GM19328 (cell line): ENCODE measurements around the gene MUC2.

Experiments used
- ATAC-seq: cut with Tn5 transposase; IDR thresholded peaks from one replicate; pipeline ENCODE4 v1.9.1; 2021; ENCODE audit warnings: mild to moderate bottlenecking, moderate library complexity; ENCODE audit not compliant: unreplicated experiment

Gene MUC2

DNA sequence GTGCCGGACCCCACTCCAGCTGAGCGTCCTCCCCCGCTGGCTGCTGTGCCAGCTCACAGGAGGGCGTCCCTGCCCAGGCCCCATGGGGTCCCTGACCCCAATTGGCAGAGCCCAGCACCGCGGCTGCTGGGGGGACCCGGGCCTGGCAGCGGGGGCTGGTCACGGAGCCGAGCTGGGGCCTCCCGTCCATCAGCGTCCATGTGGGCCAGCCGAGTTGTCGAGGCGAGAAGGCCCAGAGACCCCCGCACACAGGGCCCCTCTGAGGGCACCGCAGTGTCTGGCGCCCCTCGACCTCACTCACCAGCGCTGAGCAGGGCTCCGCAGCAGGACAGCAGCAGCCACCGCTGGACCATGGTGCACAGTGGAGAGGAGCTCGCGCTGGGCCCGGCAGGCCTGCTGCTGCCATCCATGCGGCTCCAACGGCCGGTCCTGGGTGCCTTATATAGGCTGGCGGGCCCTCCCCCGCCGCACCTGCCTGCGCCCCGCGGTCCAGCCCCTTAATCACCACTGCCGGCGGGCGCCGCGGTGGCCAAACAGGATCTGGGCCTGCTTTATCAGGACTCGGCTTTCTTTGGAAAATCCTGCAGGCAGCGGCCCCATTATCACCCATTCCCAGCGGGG lies 38.3 kb upstream of the MUC2 start, which contains the start of gene MUC6:
MUC6 (minus strand) TSS at position 416 of the 621 bp plus-strand sequence; CDS start at position 353, 63 bp downstream.
- no peak for ATAC-seq

GRCh38 chr11:1036931-1037330 lies 37.7 kb upstream of the MUC2 start:
- no peak for ATAC-seq

DNA sequence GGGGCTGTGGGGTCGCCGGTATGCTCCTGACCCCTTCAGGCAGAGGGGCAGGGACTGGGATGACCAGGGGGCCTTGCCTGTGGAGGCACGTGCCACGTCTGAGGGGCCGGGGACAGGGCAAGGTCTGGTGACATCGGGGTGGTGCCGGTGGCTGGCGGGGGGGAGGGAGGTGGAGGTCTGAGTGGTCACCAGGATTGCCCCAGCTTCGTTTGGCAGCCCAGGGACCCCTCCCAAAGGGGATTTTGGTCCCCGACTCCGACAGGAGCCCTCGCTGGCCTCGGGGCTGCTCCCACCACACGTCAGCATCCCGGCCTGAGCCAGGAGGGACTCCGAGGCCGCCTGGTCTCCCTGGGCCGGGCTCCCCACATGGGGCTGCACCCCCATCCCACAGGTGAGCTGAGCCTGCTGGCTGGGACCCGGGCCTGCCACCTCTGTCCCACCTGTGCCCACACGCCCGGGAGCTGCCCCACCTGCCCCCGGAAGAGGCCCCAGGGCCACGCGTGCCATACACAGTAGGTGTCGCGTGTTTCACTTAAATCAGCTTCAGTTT lies 37.1 kb upstream of the MUC2 start:
- ATAC-seq, result no peak

DNA sequence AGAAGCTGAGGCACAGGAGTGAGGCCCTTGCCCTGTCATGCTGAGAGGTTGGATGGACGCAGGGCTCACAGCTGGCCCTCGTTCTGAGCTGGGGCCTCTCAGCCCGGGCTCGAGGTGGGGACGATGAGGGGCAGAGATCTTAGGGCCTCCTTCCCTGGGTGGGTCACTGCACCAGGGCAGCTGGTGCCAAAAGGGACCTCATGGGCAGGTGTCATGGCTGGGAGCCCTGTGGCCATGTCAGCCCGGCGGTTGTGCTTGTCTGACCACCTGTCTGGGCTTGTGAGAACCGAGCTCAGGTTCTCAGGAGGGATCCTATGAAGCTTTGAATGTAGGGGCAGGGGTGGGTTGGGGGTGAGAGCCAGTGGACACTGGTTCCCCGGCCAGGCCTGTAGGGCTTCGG lies 36.3 kb upstream of the MUC2 start:
- no peak for ATAC-seq

DNA sequence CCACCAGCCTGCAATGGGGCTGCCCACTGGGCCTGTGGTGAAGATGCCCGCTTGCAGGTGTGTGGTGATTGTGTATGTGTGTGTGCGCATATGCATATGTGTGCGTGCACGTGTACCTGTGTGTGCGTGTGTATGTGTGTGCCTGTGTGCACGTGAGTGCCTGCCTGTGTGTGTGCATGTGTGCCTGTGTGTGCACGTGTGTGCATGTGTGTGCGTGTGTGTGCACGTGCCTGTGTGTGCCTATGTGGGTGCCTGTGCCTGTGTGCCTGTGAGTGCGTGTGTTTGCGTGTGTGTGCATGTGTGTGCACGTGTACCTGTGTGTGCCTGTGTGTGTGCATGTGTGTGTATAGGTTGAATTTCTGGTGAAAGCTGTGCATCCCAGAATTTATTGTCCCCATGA lies 35.8 kb upstream of the MUC2 start:
- no peak for ATAC-seq

- no peak for ATAC-seq
Observed at GRCh38 chr11:1039481-1040427, 34.9 kb upstream of the MUC2 start.

- no peak for ATAC-seq
Observed at GRCh38 chr11:1040428-1041148, 34.1 kb upstream of the MUC2 start.

GRCh38 chr11:1041149-1041467 lies 33.6 kb upstream of the MUC2 start:
- ATAC-seq, result no peak

- ATAC-seq, result no peak
Observed at GRCh38 chr11:1041471-1041870, 33.2 kb upstream of the MUC2 start.

DNA sequence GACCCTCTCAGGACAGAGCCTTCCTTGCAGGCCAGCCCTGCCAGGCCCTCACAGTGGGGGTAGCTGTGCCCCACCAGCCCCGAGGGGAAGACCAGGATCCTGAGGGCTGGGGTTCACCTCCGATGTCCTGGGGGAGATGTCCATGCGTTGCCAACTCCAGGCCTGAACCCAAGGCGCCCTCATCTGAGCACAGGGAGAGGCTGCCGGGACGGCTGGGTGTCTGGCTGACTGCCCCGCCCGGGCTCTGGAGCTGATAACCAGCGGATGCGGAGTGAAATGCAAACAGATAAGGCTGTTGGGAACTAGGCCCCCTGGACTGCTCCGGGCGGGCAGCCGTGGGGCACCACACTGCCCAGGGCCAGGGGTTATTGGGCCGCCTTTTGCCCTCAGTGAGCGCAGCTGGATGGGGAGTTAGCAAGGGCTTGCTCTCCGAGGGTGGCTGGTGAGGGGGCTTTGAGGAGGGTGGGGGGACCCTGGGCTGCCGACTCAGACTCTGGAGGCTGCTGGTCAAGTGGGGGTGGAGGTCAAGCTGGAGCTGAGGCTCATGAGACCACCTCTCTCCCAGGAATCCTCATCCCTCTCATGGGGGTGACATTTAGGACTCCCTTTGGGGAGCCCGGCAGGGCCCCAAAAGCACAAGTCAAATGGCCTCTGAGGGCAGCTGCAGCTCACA lies 32.6 kb upstream of the MUC2 start:
- ATAC-seq, result no peak

DNA sequence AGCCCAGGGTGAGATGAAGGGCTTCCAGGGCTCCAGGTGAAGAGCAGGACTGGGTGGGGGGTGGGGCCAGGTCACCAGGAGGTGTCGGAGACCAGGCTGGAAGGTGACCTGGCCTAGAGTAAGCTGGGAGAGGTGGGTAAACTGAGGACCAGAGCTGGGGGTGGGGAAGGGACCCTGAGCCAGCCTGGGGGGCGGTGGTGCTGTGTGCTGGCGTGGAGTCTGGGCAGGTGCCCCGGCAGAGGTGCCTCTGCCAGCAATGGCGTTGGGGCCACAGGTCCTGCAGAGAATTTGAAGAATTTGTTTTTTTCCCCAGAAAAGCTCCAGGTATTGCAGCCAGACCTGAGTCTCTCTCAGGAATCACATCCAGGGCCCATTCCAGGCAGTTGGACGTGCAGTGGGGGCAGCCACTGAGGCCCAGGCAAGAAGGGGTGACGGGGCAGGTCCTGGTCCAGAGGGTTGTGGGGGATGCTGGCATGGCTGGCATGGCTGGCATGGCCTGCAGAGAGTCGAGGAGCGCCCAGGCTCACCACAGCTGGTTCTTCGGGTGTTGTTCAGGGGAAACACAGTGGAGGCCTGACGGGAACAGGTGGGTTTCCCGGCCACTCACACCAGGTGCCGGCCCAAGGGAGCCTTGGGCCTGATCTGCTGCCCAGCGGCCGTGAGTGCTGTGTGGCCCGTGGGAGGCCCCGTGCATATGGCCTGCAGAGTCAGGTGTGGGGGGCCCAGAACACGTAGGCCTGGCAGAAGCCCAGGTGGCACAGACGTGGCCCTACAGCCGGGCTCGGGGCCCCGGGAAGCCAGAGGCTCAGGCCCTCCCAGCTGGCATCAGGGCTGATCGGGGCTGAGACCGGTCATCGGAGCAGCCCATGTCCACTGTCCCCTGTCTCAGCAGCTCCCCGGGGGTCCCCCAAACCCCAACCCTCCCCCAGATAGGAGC lies 31.8 kb upstream of the MUC2 start:
- no peak for ATAC-seq

- ATAC-seq, result no peak
Observed at GRCh38 chr11:1043563-1044096, 31.0 kb upstream of the MUC2 start.

- no peak for ATAC-seq
Observed at GRCh38 chr11:1044160-1044559, 30.5 kb upstream of the MUC2 start.

DNA sequence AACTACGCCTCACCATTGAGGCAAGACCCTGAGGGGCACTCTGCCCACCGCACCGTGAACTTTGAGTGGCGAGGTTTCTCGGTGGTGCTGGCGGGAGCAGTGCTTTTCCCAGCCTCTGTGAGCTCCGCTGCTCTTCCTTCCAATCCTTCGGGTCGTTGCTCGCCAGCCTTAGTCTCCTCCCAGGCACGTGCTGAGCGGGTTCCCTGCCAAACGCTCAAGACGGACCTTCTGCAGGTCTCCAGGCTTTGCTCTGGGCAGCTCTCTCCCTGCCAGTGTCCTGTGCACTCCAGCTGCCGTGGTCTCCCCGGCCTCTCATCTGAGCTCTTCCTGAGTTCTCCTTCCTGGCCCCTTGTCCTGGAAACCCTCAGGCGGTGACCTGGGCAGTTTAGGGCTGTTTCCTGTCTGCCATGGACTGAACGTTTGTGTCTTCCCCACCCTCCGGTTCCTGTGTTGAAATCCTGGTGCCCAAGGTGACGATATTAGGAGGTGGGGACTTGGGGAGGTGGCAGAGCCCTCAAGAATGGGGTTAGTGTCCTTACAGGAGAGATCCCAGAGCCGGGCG lies 27.0 kb upstream of the MUC2 start:
- ATAC-seq, result no peak

DNA sequence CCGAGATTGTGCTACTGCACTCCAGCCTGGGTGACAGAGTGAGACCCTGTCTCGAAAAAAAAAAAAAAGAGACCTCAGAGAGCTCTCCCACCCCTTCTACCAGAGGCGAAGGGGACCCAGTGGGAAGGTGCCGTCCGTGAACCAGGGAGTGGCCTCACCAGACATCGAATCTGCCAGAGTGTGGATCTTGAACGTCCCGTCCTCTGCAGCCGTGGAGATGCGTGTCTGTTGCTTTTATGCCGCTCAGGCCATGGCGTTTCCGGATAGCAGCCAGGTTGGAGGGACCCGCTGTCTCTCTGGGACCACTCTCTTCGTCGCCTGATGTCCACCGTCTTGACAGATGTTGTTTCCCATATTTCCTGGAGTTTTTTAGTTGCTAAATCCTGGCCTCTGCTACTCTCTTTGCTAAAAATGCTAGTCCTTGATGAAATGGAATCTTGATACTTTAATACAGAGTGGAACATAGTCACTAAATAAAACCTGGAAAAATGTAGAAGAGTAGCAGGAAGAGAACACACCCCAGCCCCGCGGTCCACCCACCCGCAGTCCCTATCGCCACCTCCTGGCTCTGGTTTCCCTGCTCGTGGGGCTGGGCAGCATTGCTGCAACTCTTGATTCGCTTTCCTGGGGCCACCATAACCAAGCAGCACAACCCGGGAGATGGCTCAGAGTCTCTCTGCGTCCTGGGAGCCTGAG lies 26.2 kb upstream of the MUC2 start:
- no peak for ATAC-seq

DNA sequence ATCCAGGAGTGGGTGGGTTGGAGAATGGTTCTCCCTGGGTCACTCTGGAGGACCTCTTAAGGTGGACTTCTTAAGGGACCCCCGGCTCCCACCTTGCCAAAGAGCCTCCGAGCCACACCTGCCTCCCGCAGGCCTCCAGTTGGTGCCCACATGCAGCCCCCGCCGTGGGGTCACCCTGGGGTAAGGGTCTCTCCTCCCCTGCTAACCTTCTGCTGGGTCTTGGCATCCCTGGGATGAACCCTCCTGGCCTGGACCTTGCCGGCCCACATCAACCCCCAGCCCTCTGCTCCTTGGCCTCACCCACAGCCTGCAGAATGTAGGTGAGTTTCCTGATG lies 25.6 kb upstream of the MUC2 start:
- ATAC-seq, result no peak

- no peak for ATAC-seq
Observed at GRCh38 chr11:1049431-1049891, 25.2 kb upstream of the MUC2 start.

DNA sequence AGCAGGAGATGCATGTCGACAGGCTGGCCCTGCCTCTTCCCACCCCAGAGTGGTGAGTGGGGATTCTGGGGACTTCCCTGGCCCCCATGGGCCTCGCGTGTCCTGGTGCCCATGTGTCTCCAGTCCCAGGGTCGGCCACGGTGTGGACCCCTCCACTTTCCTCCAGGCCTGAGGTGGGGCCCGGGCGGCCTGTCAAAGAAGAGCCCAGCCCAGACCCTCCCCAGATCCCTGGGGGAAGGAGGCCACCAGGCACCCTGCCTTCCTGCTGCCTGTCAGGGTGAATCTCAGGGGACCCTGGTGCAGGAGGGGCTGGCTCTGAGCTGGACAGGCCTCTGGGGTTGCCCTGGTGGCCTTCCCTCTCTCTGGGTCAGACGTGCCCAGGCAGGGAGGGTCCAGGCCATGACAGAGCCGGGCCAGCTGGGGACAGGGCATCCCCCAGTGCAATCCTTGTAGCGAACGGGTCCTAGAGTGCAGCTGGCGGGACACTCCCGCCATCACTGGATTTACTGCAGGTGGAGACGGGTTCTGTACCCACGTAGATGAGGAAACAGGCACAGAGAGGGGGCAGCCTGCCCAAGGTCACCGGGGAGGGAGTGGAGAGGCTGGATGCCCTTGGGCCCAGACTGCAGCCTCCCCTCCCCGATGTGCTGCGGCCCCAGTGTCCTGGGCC lies 24.6 kb upstream of the MUC2 start:
- no peak for ATAC-seq
